ENCODE measurements around the gene HTRA3. TPM values are rescaled to one million over a fixed set of nuclear protein-coding genes. Genes with fewer than 3 reads are reported as not detected.

The HTRA3 gene
- total RNA-seq, 1 experiment from 2014 or later: 0.81 TPM

DNA sequence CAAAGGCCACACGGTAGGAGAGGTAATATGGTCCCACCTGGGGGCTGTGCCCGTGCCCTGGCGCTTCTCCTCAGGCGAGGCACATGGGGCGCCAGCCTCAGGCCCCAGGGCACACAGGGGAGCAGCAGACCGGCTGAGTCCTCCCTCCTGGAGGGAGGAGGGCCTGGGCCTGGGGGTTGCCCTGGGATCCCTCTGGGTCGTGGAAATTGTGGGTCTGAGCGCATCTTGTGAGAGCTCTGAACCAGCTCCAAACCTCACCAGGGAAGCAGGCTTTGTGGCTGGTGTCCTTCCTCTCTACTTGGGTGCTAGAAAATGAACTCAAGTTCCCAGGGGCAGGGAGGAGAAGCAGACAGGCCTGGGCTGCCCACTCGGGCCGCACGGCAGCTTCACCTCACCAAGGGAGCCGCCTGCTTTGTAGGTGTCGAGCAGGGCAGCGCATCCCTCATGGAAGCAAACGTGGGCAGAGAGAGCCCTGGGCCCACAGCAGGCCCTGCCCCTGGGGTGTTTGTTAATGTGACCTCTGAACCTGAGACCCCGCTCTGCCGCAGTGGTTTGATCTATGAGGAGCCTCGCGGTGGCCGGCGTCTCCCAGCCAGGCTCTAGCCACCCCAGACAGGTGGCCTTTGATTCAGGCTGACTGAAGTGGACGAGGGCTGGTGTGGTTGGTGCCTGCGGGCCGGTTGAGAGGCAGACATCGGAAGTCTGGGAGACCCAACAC, 10.8 kb downstream of the HTRA3 start:
- no peak for DNase-seq (ENCODE audit: low read depth)

- no peak for DNase-seq (ENCODE audit: low read depth)
Measured at GRCh38 chr4:8280876-8281440, 11.4 kb downstream of the HTRA3 start.

- DNase-seq (ENCODE audit: low read depth): no peak
Measured at GRCh38 chr4:8281519-8282133, 12.1 kb downstream of the HTRA3 start.

- no peak for DNase-seq (ENCODE audit: low read depth)
Measured at GRCh38 chr4:8282134-8282641, 12.6 kb downstream of the HTRA3 start.

- no peak for DNase-seq (ENCODE audit: low read depth)
Measured at GRCh38 chr4:8282742-8283141, 13.2 kb downstream of the HTRA3 start.

GRCh38 chr4:8283161-8283560, 13.6 kb downstream of the HTRA3 start:
- DNase-seq (ENCODE audit: low read depth): no peak

GRCh38 chr4:8283631-8284121, 14.1 kb downstream of the HTRA3 start:
- DNase-seq (ENCODE audit: low read depth): no peak

DNA sequence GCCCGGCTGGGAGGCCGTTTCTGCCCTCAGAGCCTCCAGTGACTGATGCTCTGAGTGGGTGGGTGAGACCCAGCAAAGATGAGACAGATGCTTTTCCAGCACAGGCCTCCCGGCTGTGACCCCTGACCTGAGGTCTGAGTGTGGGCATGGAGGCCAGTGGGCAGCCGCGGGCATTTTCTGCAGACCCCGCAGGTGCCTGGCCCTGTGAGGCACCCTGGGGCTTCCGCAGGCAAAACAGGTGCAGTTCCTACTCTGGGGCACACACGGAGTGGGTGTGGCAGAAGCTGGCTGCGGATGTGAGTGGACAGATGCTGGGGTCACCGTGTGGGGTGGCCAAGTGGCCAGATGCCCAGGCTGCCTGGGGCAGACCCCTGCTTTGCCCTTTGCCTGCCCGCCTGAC, 14.8 kb downstream of the HTRA3 start:
- no peak for DNase-seq (ENCODE audit: low read depth)

- DNase-seq (ENCODE audit: low read depth): no peak
Measured at GRCh38 chr4:8285143-8285975, 15.8 kb downstream of the HTRA3 start.

GRCh38 chr4:8285976-8286718, 16.6 kb downstream of the HTRA3 start:
- no peak for DNase-seq (ENCODE audit: low read depth)

DNA sequence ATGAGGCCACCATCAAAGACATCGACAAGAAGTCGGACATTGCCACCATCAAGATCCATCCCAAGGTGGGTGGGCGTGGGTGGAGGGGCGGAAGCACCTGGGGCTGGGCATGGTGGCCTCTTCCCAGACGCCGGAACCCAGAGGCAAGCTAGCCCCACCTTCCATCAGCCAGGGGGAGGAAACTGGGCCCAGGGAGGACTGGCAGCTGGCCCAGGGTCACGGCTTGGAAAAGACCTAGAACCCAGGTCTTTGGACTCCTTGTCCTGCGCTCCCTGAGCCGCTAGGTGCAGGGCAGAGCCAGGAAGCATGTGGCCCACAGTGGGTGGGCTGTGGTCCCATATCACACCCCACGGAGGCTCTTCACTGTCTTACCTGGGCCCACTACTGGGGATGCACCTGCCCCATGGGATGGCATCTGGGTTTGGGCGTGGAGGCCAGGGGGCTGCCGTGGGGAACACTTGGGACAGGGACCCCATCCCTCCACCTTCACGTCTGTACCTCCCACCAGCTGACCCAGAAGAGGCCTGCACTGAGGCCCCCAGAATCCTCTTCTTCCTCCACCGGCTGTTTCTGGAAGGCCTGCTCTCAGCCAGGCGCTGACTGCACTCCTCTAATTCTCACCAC, 17.3 kb downstream of the HTRA3 start:
- DNase-seq (ENCODE audit: low read depth): no peak

DNA sequence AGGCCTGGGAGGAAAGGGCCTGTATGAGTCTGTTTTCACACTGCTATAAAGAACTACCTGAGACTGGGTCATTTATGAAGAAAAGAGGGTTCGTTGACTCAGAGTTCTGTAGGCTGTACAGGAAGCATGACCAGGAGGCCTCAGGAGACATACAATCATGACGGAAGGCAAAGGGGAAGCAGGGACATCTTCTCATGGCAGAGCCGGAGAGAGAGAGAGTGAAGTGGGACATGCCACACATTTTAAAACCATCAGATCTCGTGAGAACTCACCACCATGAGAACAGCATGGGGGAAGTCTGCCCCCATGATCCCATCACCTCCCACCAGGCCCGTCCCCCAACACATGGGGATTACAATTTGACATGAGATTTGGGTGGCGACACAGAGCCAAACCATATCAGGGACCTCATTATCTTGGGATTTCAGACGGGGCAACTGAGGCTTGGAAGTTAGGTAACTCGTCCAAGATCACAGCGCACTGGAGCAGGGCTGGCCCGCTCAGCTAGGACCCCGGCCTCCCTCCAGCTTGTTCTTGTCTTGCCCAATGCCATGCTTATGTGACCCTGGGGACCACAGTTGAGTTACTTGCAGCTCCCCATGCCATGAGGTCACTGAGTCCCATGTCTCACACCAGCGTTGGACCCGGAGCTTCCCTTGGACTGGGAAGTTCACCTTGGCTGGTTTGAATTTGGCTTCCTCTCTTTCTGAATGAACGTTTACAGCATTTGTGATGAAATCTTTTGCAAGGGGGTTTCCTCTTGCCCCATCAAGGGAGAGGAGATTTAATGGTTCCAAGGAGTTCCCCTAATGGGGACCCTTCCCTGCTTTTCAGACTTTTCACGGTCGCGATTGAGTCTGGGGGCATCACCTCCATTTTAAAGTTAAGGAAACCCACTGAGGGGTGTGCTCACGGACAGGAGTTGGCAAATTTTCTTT, 18.1 kb downstream of the HTRA3 start:
- DNase-seq (ENCODE audit: low read depth): no peak

GRCh38 chr4:8289151-8289750, 19.7 kb downstream of the HTRA3 start:
- no peak for DNase-seq (ENCODE audit: low read depth)

DNA sequence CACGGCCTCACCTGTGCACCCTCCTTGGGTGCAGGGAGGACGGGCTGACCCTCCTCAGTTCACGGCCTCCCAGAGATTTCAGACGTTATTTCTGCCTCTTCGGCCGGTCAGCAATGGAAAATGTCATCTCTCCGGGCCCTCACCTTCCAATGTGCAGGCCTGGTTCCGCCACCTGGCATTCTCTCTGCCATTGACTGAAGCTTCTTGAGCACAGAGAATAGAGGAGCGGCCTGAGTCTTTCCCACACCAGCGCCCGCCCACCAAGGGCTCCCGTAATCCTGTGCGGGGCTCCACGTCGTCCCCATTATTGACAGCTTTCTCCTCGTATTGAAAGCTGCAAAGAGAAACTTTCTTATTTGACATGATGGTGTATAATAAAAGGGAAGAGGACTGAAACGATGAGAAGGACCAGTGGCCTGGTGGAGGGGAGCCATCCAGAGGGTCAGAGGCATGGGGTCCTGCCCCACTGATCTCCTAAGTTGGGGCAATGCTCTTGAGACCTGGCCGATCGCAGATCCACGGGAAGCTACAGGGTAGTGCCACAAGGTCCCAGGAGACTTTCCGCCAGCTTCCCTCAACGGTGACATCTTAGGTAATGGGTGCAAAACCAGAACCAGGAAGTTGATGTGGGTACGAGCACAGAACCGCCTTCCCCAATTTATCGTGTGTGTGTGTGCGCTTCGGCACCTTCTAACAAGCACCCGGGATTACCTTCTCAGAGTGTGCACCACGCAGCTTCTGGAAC, 20.6 kb downstream of the HTRA3 start:
- DNase-seq (ENCODE audit: low read depth): no peak

DNA sequence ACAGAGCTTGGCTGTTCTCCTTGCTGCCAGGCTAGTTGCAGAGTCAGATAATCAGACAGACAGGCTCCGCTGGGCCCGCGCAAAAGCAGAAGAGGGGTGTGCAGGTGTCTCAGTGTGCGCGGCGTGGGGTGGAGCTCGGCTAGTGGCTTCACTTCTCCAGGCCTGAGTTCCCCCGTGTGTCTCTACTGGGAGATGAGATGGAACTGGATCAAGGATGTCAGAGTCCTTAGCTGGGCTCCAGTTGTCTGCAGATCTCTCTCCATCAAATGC, 21.1 kb downstream of the HTRA3 start:
- no peak for DNase-seq (ENCODE audit: low read depth)

- no peak for DNase-seq (ENCODE audit: low read depth)
Measured at GRCh38 chr4:8291036-8291682, 21.6 kb downstream of the HTRA3 start.

DNA sequence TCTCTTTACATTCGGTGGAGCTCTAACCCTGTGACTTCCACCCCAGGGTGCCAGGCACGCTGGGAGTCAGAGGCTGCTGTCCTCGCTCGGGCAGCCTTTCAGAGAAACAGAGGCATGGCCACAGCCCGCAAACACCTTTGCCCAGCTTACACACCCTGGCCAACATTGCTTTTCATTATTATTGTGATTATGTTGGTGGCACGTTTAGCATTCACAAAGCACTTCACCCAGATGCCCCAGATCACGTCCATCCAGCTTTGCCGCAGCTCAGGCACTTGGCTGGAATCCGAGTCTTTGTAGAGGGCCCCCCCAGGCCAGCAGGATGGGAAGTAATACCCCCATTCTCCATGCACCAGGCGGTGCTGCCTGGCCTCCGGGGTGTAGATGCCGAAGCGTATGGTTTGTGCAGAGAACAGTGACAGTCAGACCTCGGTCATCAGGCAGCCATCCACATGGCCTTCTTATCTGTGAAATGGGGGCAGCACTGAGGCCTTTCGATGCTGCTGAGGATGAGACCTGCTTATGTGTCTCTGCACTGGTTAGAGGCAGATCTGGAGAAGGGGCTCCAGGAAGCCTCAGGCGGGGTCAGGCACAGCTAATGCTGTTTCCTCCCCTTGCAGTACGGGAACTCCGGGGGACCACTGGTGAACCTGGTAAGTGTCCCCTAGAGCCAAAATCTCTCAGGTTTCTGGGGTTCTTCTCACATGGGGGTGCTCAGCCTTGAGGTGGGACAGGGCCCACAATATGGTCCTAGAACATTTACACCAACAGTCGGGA, 22.3 kb downstream of the HTRA3 start:
- no peak for DNase-seq (ENCODE audit: low read depth)
